GM19240 (cell line): ENCODE data around the gene CHAD.
"Not testable (repeated sequence)": the region's sequence is repeated elsewhere in the genome, so short reads cannot be mapped to it uniquely, and the experiment has no call there.

Source experiments
- DNase-seq: peaks from one replicate; pipeline ENCODE4 v3.0.0; 2011; ENCODE audit warnings: low spot score; ENCODE audit not compliant: insufficient read length

CHAD gene

DNA sequence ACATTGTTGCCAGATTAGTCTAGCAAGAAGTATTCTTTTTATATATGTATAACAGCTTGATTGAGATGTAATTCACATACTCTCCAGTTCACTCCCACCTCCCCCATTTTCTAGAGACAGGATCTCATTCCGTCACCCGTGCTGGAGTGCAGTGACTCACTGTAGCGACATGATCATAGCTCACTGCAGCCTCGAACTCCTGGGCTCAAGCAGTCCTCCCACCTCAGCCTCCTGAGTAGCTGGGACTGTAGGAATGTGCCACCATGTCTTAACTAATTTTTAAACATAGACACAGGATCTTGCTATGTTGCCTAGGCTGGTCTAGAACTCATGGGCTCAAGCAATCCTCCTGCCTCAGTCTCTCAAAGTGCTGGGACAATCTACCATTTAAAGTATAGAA is 6.7 kb upstream of the CHAD start:
- DNase-seq = no peak

DNA sequence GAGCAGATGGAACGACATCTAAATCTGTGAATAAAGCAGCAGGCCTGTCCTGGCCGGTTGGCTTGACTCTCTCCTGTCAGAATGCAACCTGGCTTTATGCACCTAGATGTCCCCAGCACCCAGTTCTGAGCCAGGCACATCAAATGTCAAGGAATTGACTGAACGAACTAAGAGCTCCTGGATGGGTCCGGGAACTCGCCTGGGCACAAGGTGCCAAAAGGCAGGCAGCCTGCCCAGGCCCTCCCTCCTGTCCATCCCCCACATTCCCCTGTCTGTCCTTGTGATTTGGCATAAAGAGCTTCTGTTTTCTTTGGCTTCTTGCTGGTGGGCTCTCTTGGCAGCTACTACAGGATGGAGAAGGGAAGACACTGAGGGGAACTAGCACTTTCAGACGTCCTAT is 5.8 kb upstream of the CHAD start:
- no peak for DNase-seq

DNA sequence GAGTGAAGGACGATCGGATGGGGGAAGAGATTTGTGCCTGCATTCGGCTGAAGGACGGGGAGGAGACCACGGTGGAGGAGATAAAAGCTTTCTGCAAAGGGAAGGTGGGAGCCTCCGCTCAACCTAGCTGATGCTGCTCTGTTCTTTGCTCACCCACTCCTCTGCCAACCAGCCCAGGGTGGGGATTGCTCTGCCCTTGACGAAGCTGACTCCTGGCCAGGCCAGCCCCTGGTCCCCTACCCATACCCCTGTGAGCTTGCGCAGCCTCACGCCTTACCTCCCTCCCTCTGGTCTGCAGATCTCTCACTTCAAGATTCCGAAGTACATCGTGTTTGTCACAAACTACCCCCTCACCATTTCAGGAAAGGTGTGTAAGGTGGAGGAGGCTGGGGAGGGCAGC is 5.2 kb upstream of the CHAD start:
- no peak for DNase-seq

DNA sequence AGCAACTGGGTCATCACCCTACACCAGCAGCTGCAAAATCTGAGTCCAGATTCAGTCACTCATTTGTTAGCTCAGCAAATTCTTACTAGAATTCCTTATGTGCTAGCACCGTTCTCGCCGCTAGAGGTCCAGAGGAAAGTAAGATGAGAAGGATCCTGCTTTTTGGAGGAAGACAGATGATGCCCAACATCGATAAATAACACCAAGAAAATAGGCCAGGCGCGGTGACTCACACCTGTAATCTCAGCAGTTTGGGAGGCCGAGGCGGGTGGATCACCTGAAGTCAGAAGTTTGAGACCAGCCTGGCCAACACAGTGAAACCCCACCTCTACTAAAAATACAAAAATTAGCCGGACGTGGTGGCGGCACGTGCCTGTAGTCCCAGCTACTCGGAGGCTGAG is 4.1 kb upstream of the CHAD start:
- not testable (repeated sequence) for DNase-seq

DNA sequence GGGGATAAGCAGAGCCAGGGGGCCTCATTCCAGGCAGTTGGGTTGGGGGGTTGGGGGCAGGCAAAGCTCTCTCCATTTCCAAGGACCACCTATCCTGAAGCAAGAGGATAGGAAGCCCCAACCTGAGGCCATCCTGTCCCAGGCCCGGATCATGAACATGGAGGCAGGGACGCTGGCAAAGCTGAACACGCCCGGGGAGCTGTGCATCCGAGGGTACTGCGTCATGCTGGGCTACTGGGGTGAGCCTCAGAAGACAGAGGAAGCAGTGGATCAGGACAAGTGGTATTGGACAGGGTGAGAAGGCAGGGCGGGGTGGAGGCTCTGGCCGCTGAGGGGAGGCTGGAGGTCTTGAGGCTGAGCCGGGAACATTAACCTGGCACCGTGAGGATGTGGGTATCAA is 3.6 kb upstream of the CHAD start:
- DNase-seq = no peak

DNA sequence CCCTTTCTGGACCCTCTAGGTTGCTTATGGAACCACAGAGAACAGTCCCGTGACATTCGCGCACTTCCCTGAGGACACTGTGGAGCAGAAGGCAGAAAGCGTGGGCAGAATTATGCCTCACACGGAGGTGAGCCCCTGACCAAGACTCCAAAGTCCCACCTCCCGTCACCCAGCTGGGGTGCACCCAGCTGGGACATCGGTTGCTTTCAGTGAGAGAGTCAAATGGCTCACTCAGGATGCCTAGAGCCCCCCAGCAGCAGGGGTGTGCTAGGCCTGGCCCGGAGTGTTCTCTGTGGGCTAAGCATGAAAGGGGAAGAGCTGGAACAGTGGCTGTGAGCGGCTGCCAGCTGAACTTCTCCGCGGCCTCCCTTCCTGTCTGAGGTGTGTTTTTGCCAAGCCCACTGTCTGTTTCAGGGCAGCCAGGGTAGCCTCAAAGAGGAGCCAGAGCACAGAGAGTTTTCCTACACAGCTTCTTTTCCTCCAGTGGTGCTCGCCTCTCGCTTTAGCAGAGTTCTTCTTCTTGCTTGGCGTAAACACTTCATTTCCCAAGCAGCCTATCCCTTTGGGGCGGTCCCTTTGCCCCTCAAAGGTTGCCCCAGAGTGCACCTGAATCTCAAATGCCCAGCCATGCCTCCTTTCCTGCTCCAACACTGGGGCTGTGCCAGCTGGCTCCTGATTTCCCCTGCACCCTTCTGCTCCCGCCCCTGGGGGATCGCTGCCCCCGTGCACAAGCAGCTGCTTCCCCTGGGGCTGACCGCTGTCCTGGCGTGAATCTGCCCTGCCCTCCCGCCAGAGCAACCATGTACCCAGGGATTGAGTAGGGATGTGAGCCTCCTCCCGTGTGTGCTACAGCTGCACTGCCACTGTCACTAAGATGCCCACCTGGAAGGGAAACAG is 2.6 kb upstream of the CHAD start:
- no peak for DNase-seq

DNA sequence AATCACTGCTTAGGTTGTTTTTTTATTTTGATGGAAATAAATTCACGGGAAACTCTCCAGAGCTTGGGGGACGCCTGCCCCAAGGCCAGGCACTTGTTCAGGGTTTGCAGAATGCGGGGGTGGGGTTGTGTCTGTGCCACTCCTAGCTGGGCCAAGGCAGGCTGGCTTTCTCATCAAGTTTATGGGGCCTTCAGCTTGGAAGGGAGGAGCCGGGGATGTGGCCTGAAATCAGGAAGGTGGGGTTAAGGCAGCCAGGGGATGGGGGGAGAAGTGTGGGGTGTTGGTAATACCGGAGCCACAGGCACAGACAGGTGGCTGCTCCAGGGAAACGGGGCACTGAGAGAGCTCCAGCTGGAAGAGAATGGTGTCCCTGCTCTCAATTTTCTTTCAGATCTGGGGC is 1.7 kb upstream of the CHAD start:
- DNase-seq = no peak

DNA sequence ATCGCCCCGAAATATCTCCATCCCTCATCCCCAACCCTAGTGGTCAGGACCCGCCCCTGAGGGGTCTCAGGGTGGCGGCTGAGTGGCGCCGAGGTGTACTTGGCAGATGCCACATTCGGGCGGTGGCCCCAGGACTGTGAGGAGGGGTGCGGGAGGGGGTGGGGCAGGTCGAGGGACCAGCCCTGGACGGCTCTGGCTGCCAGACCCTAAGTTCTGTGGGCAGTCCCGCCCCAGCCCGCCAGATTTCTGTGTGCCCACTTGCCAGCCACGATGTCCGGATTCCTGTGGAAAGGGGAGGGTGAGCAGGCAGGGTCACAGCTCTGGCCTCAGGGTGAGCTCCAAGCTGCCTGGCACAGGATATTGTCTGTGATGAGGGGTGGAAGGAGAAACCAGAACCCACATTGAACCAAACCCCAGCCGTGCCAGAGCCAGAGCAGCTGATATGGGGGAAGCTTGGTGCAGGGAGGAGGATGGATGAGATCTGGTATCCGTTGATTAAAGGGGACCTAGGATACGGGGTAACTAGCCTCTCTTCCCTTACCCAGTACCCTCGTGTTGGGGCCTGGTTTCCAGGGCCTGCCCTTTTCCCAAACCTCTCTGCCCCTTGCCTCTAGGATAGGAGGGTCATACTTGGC is 1.1 kb upstream of the CHAD start:
- no peak for DNase-seq

DNA sequence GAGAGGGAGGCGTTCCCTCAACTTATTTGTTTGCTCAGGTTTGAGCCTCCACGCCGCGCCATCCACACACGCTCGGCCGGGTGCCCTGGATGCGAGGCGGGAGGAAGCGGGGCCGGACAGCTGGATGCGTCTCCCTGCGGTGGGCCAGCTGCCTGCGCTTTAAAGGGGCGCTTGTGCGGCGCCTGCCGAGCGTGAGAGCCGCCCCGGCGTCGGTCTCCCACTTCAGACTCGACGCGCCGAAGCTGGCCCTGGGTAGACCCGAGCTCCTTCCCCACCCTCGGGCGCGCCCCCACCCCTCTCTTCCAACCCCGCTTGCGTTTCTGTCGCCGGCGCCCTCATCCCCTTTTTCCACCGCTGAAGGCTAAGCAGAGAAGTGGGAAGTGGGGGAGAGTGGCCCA is 527 bp upstream of the CHAD start:
- DNase-seq = no peak

DNA sequence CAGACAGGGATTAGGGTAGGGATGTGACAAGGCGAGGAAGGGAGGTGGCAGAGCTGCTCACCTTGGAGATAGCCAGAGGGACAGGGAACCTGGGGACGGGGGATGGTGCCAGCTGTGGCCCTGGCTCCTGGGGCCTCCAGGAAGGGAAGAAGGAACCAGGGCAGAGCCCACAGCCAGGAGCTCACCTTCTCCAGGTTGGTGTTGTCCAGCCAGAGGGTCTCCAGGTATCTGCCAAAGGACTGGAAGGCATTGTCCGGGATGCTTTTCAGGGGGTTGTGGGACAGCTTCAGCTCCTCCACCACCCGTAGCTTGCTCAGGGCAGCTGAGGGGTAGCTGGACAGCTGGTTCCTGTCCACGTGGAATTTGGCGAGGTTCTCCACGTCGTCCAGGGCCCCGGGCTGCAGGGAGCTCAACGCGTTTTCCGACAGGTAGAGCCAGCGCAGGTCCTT is 801 bp downstream of the CHAD start:
- no peak for DNase-seq

DNA sequence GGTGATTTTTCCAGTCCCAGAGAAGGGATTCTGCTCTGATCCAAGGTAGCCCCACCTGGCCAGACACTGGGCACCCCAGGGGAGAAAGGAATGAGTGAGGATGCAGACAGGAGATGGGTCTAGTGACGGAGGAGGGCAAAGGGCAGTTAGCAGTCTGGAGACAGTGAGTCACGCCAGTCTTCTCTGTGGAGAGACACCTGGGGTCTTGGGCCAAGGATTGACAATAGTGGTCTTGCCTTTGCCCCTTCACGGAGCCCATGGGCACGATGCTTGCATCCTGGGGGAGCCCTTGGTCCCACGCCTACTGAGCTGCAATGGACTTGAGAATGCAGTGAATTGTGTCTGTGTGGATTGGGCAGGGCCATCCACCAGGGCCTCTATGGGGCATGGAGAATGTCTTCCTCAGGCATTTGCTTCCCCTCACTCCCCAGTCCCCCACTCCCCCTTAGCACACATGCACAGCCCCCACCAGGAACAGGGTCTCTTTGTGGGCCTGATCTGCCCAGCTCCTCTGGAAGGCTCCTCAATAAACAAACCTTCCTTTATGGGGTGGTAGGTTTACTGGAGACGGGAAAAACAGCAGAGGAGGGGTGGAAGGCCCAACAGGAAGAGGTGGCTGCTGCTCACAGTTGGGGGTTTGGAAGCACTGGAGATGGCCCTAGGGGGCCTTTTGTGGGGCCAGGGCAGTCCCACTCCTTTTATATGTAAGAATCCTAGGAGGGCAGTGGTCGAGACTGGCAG is 1.4 kb downstream of the CHAD start:
- DNase-seq = no peak

DNA sequence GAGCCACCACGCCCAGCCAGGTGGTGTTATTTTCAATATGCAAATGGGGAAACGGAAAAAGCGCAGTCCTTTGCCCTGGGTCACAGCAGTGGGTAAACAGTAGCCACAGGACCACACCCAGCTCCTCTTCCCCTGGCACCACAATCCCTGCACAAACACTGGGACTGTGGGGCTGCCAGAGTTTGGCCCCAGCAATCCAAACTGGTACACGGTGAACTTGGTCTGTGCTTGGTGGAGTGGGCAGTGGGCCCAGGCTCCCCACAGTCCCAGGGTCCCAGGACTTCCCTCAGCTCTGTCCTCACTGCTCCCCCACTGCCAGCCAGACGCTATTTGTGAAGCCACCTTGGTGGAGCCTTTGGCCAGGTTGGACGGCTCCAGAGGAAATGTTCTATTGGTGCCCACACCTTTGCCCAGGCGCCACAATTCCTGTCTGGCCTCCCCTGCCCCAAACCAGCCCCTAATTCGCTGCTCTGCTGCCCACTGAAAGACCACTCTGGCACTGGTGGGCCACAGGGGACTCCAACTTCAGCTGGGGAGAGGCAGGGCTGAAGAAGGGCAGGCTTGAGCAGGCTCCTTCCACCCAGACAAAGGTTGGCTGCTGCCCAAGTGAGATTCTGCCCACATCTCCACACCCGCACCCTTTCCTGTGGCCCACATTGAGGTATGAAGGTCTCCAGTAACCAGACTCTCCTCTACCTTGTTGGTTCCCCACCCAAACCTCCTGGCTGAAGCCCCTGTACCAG is 2.1 kb downstream of the CHAD start:
- no peak for DNase-seq

DNA sequence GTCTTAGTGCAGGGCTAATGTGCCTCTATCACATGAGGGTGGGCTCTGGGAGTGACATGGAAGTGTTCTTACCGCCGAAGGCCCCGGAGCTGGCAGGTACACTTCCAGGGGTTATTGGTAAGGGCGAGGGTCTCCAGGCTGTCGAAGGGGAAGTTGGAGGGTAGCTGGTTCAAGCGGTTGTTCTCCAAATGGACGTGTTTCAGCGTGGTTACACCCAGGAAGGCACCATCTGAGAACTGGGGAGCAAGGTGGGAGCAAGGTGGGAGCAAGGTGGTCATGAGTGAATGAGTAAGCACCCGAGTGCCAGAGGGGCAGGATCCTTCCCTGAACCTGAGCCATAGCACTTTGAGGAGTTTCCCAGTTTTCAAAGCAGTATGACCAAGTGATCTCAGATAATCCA is 3.0 kb downstream of the CHAD start:
- DNase-seq = no peak

DNA sequence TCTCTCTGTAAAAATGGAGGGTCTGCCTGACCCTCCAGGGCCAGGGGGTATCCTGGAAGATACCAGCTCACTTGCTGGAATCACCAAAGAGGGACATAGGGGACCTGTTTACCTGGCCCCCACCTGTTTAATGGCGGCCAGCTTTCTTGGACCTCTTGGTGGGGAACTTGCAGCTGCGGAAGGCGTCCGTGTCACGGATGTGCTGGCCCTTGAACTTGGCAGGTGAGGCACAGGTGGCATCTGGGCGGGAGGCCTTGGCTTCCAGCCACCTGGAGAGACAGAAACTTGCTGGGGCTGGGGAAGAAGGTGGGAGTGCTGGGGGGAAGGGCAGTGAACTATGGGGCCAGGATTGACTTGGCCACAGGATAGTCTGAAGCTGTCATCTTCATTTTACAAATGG is 3.5 kb downstream of the CHAD start:
- DNase-seq = no peak

DNA sequence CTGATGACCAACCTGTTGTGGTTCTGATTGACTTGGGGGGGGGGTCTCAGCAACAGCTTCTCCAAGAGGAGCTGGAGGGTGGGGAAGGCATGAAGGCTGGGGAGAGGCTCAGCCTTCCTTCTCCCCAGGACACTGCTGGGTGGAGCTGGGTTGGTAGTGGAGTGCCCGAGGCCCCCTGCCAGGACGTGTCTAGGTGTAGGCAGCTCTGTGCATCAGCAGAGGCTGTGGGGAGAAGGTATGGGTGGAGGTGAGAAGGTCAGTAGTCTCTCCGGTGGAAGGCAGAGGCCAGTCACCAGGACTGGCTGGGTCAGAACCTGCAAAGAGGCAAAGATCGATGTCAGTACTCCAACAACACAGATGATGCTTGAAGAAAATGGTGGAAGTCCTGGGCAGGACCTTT is 3.9 kb downstream of the CHAD start:
- no peak for DNase-seq

DNA sequence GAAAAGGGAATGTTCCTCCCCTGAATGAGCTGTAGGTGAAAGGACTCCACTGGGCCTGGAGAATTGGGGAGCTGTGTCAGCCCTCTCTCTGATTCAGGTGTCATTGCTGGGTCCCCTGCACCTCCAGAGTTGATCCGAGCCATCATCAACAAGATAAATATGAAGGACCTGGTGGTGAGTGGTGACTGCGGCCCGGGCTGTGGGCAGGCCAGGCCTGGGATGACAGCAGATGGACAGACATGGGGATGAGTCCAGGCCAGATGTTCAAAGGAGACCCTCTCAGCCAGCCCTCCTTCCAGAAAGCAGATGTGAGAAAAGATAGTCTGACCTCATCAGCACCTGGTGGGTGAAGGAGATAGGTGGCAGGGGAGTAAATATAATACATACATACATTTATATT is 4.6 kb downstream of the CHAD start:
- DNase-seq = no peak

DNA sequence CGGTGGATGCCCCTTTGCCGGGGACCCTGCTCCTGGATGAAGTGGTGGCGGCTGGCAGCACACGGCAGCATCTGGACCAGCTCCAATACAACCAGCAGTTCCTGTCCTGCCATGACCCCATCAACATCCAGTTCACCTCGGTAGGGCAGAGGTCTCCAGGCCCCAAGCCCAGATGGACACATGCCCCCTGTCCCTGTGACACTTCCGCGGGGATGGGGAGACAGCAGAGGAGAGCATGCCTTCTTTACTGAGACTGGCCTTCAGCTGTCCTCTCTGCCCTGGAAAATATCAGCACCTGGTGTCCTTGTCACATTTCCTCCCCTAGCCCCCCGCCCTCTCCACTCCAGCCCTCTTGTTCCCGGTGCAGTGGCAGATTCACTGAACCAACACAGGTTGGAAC is 6.2 kb downstream of the CHAD start:
- no peak for DNase-seq

DNA sequence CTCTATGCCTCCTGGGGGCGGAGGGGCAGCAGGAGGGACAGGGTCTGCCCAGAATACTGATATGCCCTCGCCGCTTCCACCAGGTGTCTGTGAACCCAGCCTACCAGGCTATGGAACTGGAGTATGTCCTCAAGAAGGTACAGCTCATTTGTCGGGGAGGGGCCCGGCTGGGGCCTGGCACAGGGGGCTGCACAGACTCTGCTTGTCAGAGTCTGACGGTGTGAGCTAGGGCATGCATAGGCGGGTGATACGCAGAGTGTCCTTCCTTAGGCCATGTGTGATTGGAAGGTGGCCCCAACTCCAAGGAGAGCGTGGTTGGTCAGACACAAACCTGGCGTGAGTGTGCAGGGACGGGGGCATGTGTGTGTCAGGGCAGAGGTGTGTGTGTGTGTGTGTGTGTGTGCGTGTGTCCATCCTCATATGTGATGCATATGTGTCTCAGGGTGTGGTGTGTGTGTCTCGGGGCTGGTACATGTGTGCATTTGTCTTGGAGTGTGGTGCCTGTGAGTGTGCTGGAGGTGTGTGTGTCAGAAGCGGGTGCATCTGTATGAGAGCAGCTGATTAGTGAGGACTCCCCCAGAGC is 7.0 kb downstream of the CHAD start:
- DNase-seq = no peak

DNA sequence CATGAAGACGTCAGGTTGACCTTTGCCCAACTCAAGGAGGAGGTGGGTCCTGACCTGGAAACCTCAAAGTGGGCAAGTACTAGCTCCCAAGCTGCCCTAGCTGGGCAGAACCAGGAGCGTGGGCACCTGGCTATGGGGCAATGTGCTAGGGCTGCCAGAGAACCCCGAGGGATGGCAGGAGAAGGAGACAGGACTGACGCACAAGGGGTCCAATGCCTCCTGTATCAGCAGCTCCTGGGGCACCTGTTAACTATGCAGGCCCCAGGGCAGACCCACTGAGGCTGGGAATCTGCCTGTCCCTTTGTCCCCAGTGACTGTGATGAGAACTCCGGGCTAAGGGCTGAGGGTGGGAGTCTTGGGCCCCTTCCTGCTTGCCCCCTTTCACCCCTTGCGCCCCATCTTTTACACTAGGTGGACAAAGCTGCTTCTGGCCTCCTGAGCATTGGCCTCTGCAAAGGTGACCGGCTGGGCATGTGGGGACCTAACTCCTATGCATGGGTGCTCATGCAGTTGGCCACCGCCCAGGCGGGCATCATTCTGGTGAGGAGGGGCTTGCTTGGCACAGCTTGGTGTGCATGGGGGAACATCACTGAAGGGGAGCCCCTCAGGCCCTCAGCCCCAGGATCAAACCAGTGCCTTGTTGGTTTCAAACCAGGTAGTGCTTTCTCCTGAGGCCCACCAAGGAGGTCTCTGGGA is 7.7 kb downstream of the CHAD start:
- no peak for DNase-seq

DNA sequence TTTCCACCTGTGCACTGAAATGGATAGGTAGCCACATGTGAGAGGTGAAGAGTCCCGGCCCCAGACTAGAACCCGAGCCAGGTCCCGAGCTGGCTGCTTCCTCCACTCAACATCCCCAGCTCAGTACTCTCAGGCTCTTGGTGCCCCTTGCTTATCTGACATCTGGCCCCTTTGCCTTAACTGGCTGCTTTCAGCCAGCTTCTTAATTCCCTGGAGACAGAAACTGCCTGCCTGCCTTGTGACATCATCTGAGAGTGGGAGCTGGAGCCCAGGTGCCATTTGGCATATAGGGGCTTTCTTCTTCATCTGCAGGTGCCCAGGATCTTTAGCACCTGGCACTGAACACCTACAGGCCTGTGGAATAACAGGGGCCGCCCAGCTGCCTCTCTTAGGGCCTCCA is 8.9 kb downstream of the CHAD start:
- no peak for DNase-seq
